Measurements from ENCODE around the gene TTC31. TPM values are rescaled to one million over a fixed set of nuclear protein-coding genes. Genes with fewer than 3 reads are reported as not detected.
A peak's percentile ranks its signal among the peaks of the same experiment; 100 is the strongest.

The TTC31 gene
- total RNA-seq, 1 experiment from 2014 or later = 38.7 TPM

DNA sequence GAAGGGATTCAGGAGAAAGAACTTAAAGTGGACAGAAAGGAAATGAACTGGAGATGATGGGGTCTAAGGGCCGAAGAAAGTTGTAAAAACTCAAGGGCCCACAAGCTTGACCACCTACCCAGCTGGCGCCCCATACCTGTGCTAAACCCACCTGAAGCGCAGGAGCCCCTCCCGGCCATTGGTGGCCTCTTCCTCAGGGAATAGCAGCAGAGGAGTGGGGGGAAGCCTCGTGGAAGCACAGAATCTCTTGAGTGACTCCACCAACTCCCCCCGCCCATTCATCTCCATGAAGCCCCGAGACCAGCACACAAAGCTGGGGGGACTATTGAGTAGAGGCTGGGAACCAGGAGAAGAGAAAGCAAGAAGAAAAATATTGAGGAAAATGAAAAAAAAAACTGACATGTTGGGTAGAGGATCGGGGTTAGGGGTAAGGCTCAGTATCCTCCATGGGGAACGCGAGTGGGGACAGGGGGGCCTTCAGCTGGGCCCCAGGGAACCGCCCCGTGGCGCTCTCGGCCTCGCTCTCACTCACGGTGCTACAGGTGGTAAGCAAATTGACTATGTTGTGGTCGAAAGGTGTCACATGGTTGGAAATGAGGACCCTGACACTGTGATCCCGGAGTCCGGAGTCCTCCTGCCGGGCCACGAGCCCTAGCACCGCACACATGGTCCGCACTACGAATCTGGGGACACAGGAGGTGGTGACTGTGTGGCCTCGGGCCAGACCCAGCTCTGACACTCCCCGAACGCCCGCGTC lies 45.9 kb downstream of the TTC31 start:
- ChIA-PET POLR2A (interaction anchor here (0.6 kb wide), 1 partner anchor 46 kb away, joined by 6 read pairs; no protein-coding TSS in a partner anchor), CTCF (interaction anchor here (0.7 to 1.0 kb wide), 2 partner anchors 24 to 59 kb away, joined by 3 to 4 read pairs; no protein-coding TSS in a partner anchor)
- TF ChIP-seq, protein P1, sequence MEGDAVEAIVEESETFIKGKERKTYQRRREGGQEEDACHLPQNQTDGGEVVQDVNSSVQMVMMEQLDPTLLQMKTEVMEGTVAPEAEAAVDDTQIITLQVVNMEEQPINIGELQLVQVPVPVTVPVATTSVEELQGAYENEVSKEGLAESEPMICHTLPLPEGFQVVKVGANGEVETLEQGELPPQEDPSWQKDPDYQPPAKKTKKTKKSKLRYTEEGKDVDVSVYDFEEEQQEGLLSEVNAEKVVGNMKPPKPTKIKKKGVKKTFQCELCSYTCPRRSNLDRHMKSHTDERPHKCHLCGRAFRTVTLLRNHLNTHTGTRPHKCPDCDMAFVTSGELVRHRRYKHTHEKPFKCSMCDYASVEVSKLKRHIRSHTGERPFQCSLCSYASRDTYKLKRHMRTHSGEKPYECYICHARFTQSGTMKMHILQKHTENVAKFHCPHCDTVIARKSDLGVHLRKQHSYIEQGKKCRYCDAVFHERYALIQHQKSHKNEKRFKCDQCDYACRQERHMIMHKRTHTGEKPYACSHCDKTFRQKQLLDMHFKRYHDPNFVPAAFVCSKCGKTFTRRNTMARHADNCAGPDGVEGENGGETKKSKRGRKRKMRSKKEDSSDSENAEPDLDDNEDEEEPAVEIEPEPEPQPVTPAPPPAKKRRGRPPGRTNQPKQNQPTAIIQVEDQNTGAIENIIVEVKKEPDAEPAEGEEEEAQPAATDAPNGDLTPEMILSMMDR (IDR thresholded peaks at IDR 0.05) = no peak
- TF ChIP-seq, protein P2, sequence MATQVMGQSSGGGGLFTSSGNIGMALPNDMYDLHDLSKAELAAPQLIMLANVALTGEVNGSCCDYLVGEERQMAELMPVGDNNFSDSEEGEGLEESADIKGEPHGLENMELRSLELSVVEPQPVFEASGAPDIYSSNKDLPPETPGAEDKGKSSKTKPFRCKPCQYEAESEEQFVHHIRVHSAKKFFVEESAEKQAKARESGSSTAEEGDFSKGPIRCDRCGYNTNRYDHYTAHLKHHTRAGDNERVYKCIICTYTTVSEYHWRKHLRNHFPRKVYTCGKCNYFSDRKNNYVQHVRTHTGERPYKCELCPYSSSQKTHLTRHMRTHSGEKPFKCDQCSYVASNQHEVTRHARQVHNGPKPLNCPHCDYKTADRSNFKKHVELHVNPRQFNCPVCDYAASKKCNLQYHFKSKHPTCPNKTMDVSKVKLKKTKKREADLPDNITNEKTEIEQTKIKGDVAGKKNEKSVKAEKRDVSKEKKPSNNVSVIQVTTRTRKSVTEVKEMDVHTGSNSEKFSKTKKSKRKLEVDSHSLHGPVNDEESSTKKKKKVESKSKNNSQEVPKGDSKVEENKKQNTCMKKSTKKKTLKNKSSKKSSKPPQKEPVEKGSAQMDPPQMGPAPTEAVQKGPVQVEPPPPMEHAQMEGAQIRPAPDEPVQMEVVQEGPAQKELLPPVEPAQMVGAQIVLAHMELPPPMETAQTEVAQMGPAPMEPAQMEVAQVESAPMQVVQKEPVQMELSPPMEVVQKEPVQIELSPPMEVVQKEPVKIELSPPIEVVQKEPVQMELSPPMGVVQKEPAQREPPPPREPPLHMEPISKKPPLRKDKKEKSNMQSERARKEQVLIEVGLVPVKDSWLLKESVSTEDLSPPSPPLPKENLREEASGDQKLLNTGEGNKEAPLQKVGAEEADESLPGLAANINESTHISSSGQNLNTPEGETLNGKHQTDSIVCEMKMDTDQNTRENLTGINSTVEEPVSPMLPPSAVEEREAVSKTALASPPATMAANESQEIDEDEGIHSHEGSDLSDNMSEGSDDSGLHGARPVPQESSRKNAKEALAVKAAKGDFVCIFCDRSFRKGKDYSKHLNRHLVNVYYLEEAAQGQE (IDR thresholded peaks at IDR 0.05; ENCODE audit: insufficient read depth in 1 of 2, low read depth in 2 of 2, low read length in 1 of 2) = no peak
- no peak for TF ChIP-seq SIN3A (IDR thresholded peaks at IDR 0.05; ENCODE audit: borderline replicate concordance, insufficient read depth, low read depth, low read length)
- TF ChIP-seq TCF7L2 (IDR thresholded peaks at IDR 0.05; ENCODE audit: low read depth, low read length) = no peak
- no peak for TF ChIP-seq POLR2AphosphoS5 (IDR thresholded peaks at IDR 0.05; ENCODE audit: low read depth, low read length)
- Histone ChIP-seq H3K9me3 (ENCODE audit: control insufficient read depth, insufficient read depth, low read depth, low read length) (no peaks in the 10 kb centered on the region), H3K27ac (ENCODE audit: low read length) (peak overlapping the region; percentile 92), H3K4me3 (ENCODE audit: low read depth in 2 of 2, low read length in 2 of 2) (peak overlapping the region; percentile 87 to 99), H3K27me3 (ENCODE audit: control insufficient read depth, insufficient read depth, low read length) (no peaks in the 10 kb centered on the region), H3K4me1 (ENCODE audit: control insufficient read depth, insufficient read depth, low read length) (peaks cover 6% of the 10 kb centered on the region), H3K36me3 (ENCODE audit: control insufficient read depth, insufficient read depth, low read length) (peaks cover 3% of the 10 kb centered on the region)
- intact Hi-C loops (cut with micrococcal nuclease; ENCODE audit: unreplicated experiment) (no loop called here), in situ Hi-C loops (cut with HindIII; ENCODE audit: low pct_unique_long_range_greater_than_20kb, low sequenced_read_pairs) (no loop called here)
- no TSS peak for BruUV-seq (replicated peaks)
- DNase-seq (ENCODE audit: low read depth, low spot score) = no peak
- peak; percentile 26 for ATAC-seq

DNA sequence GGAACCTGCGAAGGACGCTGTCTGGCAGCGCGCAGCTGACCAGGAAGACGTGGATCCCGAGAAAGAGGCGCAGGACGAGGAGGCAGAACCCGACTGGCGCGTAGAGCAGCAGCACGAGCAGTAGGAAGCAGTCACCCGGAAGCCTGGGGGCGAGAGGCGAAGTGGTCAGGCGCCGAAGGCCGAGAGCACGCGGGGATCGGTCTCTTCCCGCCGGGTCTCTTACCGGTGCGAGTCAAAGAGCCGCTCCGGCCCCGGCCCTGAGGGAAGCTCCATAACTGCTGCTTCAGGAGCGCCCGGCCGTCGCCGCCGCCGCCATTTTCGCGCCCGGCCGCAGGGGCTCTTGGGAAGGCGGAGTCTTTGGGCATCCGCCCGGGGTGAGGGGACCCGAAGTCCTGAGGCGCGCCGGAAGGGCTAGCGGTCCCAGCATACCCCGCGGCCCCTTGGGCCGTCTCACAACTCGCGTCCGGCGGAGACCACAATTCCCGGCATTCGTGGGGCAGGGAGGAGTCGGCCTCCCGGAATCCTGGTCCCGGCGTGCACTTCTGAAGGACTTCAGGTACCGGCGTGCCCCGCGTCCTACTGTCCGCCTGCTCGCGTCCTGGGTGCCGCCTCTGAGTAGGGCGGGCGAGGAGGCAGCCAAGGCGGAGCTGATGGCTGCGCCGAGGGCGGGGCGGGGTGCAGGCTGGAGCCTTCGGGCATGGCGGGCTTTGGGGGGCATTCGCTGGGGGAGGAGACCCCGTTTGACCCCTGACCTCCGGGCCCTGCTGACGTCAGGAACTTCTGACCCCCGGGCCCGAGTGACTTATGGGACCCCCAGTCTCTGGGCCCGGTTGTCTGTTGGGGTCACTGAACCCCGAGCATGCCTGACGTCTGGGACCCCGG lies 46.7 kb downstream of the TTC31 start, which contains the start of the genes AUP1 and HTRA2:
TSS of gene AUP1 (minus strand) at position 350 of the 882 bp plus-strand sequence. CDS start at position 273, 77 bp downstream.
TSS of gene HTRA2 (plus strand) at position 577 of the 882 bp plus-strand sequence. CDS start at position 651, 74 bp downstream.
- peak; percentile 96 for ATAC-seq
- peak; percentile 96 for TF ChIP-seq POLR2AphosphoS5 (IDR thresholded peaks at IDR 0.05; ENCODE audit: low read depth, low read length)
- peak; percentile 85; the same call in 1 of the 2 replicates for TF ChIP-seq SIN3A (IDR thresholded peaks at IDR 0.05; ENCODE audit: borderline replicate concordance, insufficient read depth, low read depth, low read length)
- peak; percentile 94 for TF ChIP-seq TCF7L2 (IDR thresholded peaks at IDR 0.05; ENCODE audit: low read depth, low read length)
- TF ChIP-seq, protein P2 (IDR thresholded peaks at IDR 0.05; ENCODE audit: insufficient read depth in 1 of 2, low read depth in 2 of 2, low read length in 1 of 2) = no peak
- TF ChIP-seq, protein P1 (IDR thresholded peaks at IDR 0.05) = no peak
- Histone ChIP-seq H3K4me1 (ENCODE audit: control insufficient read depth, insufficient read depth, low read length) (peaks cover 6% of the 10 kb centered on the region), H3K4me3 (ENCODE audit: low read depth in 2 of 2, low read length in 2 of 2) (peak within 1 kb of the TSS; percentile 87 to 99), H3K27me3 (ENCODE audit: control insufficient read depth, insufficient read depth, low read length) (no peaks in the 10 kb centered on the region), H3K9me3 (ENCODE audit: control insufficient read depth, insufficient read depth, low read depth, low read length) (no peaks in the 10 kb centered on the region), H3K27ac (ENCODE audit: low read length) (peak within 1 kb of the TSS; percentile 92), H3K36me3 (ENCODE audit: control insufficient read depth, insufficient read depth, low read length) (peaks cover 3% of the 10 kb centered on the region)
- peak; percentile 96 for DNase-seq (ENCODE audit: low read depth, low spot score)
- in situ Hi-C loops (cut with HindIII; ENCODE audit: low pct_unique_long_range_greater_than_20kb, low sequenced_read_pairs) = no loop called here
- ChIA-PET POLR2A (interaction anchor here (0.5 to 0.6 kb wide), 3 partner anchors 8 to 96 kb away, joined by 5 to 7 read pairs (median 6); no protein-coding TSS in a partner anchor), CTCF (interaction anchor here (0.7 to 1.0 kb wide), 2 partner anchors 25 to 58 kb away, joined by 3 to 4 read pairs; no protein-coding TSS in a partner anchor)
- no TSS peak for BruUV-seq (replicated peaks)
- intact Hi-C loops (cut with micrococcal nuclease; ENCODE audit: unreplicated experiment) = loop anchor here (2.0 kb wide), 1 partner anchor 47 kb away; the partner anchor contains the start of genes CCDC142 and TTC31

Measured in Panc1 (cell line).